Spleen (tissue), 7 donors: ENCODE data around the gene REN.

Source experiments
- CTCF ChIP-seq, 11 experiments: fragments of 200-600 bp in 7 of 11; fragments of 450-650 bp in 4 of 11; sonication (generic) in 4 of 11; IDR thresholded peaks in 8 of 11; conservative IDR thresholded peaks in 3 of 11; 1 replicate in 7 of 11; 2 replicates in 4 of 11; pipeline versions ENCODE4 v1.4.0 to v1.8.0; 2016 to 2021; ENCODE audit warnings: antibody characterized with exemption in 11 of 11, inconsistent platforms in 4 of 11, mild to moderate bottlenecking in 1 of 11
- POLR2A ChIP-seq, 3 donors: fragments of 450-650 bp; IDR thresholded peaks; one replicate each; pipeline ENCODE4 v1.5.1; 2017; ENCODE audit warnings: antibody characterized with exemption in 3 of 3, mild to moderate bottlenecking in 1 of 3
- POLR2AphosphoS5 ChIP-seq, 3 donors: sonication (generic); formaldehyde crosslinking; IDR thresholded peaks; one replicate each; pipeline ENCODE4 v1.5.1; 2017; ENCODE audit warnings: antibody characterized with exemption in 3 of 3
- donor health status: DM: no; HTN: no; CAD: no; lungs with moderate emphysema.
- donor health status: DM: no; HTN: no; CAD: no.
- donor health status: DM: no; HTN: no; CAD: no.

- TF ChIP-seq CTCF (IDR thresholded peaks at IDR 0.05 in 8 of 11, conservative IDR thresholded peaks at IDR 0.05 in 3 of 11), result no peak
- no peak for TF ChIP-seq POLR2A (IDR thresholded peaks at IDR 0.05)
- no peak for TF ChIP-seq POLR2AphosphoS5 (IDR thresholded peaks at IDR 0.05)
These were observed 23.0 kb upstream of the REN start for GRCh38 chr1:204188959-204189639.
